Hepatocyte (in vitro differentiated cells): Measurements from ENCODE around the gene PLCXD3. TPM values are rescaled to one million over a fixed set of nuclear protein-coding genes. Genes with fewer than 3 reads are reported as not detected.

Experiments used
- DNase-seq: peaks from one replicate; pipeline ENCODE4 v3.0.0-alpha.2; 2016; ENCODE audit warnings: low spot score
- H2AFZ ChIP-seq: fragments of 200-600 bp; sonication (generic); 2 replicates; pipeline ENCODE4 v1.6.0; 2016; ENCODE audit warnings: antibody characterized with exemption, mild to moderate bottlenecking
- H3K27ac ChIP-seq: fragments of 200-600 bp; sonication (generic); 2 replicates; pipeline ENCODE4 v1.5.1; 2016; ENCODE audit warnings: mild to moderate bottlenecking
- H3K27me3 ChIP-seq: fragments of 200-600 bp; sonication (generic); 2 replicates; pipeline ENCODE4 v1.6.1; 2016
- H3K36me3 ChIP-seq: fragments of 200-600 bp; sonication (generic); replicated peaks from 2 replicates; pipeline ENCODE4 v1.5.1; 2016; ENCODE audit warnings: low read depth; ENCODE audit not compliant: insufficient read depth
- H3K4me1 ChIP-seq: fragments of 200-600 bp; sonication (generic); 2 replicates; pipeline ENCODE4 v1.5.1; 2016; ENCODE audit warnings: mild to moderate bottlenecking, moderate library complexity; ENCODE audit not compliant: insufficient read depth
- H3K4me2 ChIP-seq: fragments of 200-600 bp; sonication (generic); 2 replicates; pipeline ENCODE4 v1.6.0; 2016
- H3K4me3 ChIP-seq: fragments of 200-600 bp; sonication (generic); 2 replicates; pipeline ENCODE4 v1.5.1; 2016; ENCODE audit warnings: mild to moderate bottlenecking
- H3K79me2 ChIP-seq: fragments of 200-600 bp; sonication (generic); 2 replicates; pipeline ENCODE4 v1.6.0; 2017; ENCODE audit warnings: mild to moderate bottlenecking
- H3K9me2 ChIP-seq: fragments of 200-600 bp; sonication (generic); replicated peaks from 2 replicates; pipeline ENCODE4 v1.6.0; 2017; ENCODE audit warnings: mild to moderate bottlenecking; ENCODE audit not compliant: insufficient read depth
- H3K9me3 ChIP-seq: fragments of 200-600 bp; sonication (generic); 2 replicates; pipeline ENCODE4 v1.5.1; 2016; ENCODE audit warnings: low read depth, mild to moderate bottlenecking
- H4K20me1 ChIP-seq: fragments of 200-600 bp; sonication (generic); 2 replicates; pipeline ENCODE4 v1.6.0; 2016; ENCODE audit warnings: mild to moderate bottlenecking; ENCODE audit not compliant: insufficient read depth, poor library complexity, severe bottlenecking
- CTCF ChIP-seq: fragments of 200-600 bp; sonication (generic); IDR thresholded peaks from 2 replicates; pipeline ENCODE4 v1.5.1; 2016; ENCODE audit warnings: antibody characterized with exemption, mild to moderate bottlenecking; ENCODE audit not compliant: poor library complexity
- EZH2 ChIP-seq: fragments of 200-600 bp; sonication (generic); IDR thresholded peaks from 2 replicates; pipeline ENCODE4 v1.6.1; 2016; ENCODE audit warnings: antibody characterized with exemption, mild to moderate bottlenecking, borderline replicate concordance
- EZH2phosphoT487 ChIP-seq: fragments of 200-600 bp; sonication (generic); IDR thresholded peaks from one replicate; pipeline ENCODE4 v1.6.1; 2018; ENCODE audit warnings: antibody characterized with exemption, mild to moderate bottlenecking, low read depth, moderate library complexity; ENCODE audit not compliant: unreplicated experiment, severe bottlenecking
- WGBS: methylation state at CpG from one replicate; pipeline ENCODE4 v1.1.6; 2016; ENCODE audit warnings: low lambda C conversion rate; ENCODE audit errors: missing lambda C conversion rate; 5-methylcytosine and 5-hydroxymethylcytosine counted together
- polyA plus RNA-seq: library from polyadenylated mRNA; unstranded; fragments of >200 nt; fragmentation: Nextera tagmentation; extraction: Ambion mirVana; gene quantifications from 2 replicates; pipeline ENCODE4 v1.2.1, GENCODE V29; 2016
- total RNA-seq: library from RNA; depleted of rRNA; stranded (reverse); fragments of >200 nt; gene quantifications from 2 replicates; pipeline ENCODE4 v1.2.3, GENCODE V29; 2014

The PLCXD3 gene
- total and polyA plus RNA-seq, 2 experiments from 2014 or later: 0.47 to 2.2 TPM

GRCh38 chr5:41270423-41271251, 239.8 kb downstream of the PLCXD3 start:
- H4K20me1 ChIP-seq: no peaks in the 10 kb centered on the region
- no peak overlapping the region for H3K27ac ChIP-seq
- 49% methylated on average over 2 of the region's 2 CpGs for WGBS
- TF ChIP-seq EZH2 (no peak), CTCF (peak; percentile 77), EZH2phosphoT487 (no peak)
- H3K27me3 ChIP-seq: no peaks in the 10 kb centered on the region
- H3K36me3 ChIP-seq: no peaks in the 10 kb centered on the region
- no peak overlapping the region for H2AFZ ChIP-seq
- no peaks in the 10 kb centered on the region for H3K79me2 ChIP-seq
- DNase-seq: peak; percentile 68
- H3K9me3 ChIP-seq: no peaks in the 10 kb centered on the region
- no peak overlapping the region for H3K4me2 ChIP-seq
- no peaks in the 10 kb centered on the region for H3K4me1 ChIP-seq
- no peak overlapping the region for H3K4me3 ChIP-seq
- H3K9me2 ChIP-seq: no peaks in the 10 kb centered on the region

GRCh38 chr5:41268894-41269293, 241.5 kb downstream of the PLCXD3 start:
- DNase-seq: no peak
- 90% methylated on average over 1 of the region's 1 CpG for WGBS

GRCh38 chr5:41266377-41266776, 244.0 kb downstream of the PLCXD3 start:
- TF ChIP-seq CTCF: no peak
- no peak for TF ChIP-seq EZH2
- TF ChIP-seq EZH2phosphoT487: no peak
- no peaks in the 10 kb centered on the region for H3K9me2 ChIP-seq
- H3K27ac ChIP-seq: no peak overlapping the region
- 46% methylated on average over 2 of the region's 2 CpGs for WGBS
- no peaks in the 10 kb centered on the region for H4K20me1 ChIP-seq
- no peak for DNase-seq
- H3K36me3 ChIP-seq: no peaks in the 10 kb centered on the region
- H3K9me3 ChIP-seq: no peaks in the 10 kb centered on the region
- no peaks in the 10 kb centered on the region for H3K4me1 ChIP-seq
- H3K79me2 ChIP-seq: no peaks in the 10 kb centered on the region
- no peak overlapping the region for H2AFZ ChIP-seq
- H3K27me3 ChIP-seq: no peaks in the 10 kb centered on the region
- no peak overlapping the region for H3K4me2 ChIP-seq
- no peak overlapping the region for H3K4me3 ChIP-seq

More at GRCh38 chr5:41268894-41269293, 241.5 kb downstream of the PLCXD3 start:
- H3K4me1 ChIP-seq: no peaks in the 10 kb centered on the region
- H3K4me2 ChIP-seq: no peak overlapping the region
- no peak overlapping the region for H3K27ac ChIP-seq
- H3K27me3 ChIP-seq: no peaks in the 10 kb centered on the region
- H3K79me2 ChIP-seq: no peaks in the 10 kb centered on the region
- no peak overlapping the region for H2AFZ ChIP-seq
- no peak overlapping the region for H3K4me3 ChIP-seq
- TF ChIP-seq EZH2phosphoT487 (no peak), EZH2 (no peak), CTCF (no peak)
- H4K20me1 ChIP-seq: no peaks in the 10 kb centered on the region
- H3K36me3 ChIP-seq: no peaks in the 10 kb centered on the region
- no peaks in the 10 kb centered on the region for H3K9me3 ChIP-seq
- H3K9me2 ChIP-seq: no peaks in the 10 kb centered on the region
